SK-N-SH (cell line): ENCODE results near the gene PLEKHG5. TPM values are rescaled to one million over a fixed set of nuclear protein-coding genes. Genes with fewer than 3 reads are reported as not detected.

Experiments
- CTCF ChIA-PET: fragments of 300-600, 350-600 bp; formaldehyde crosslinking; extraction: SDS; loops from one replicate; lab custom pipeline; 2021; lab: Yijun Ruan, JAX
- POLR2A ChIA-PET: fragments of 350-600 bp; sonication (Branson Sonifier 250); formaldehyde crosslinking; extraction: SDS; loops from one replicate; lab custom pipeline; 2020; ENCODE audit warnings: antibody characterized with exemption, inconsistent platforms; lab: Yijun Ruan, JAX
- DNase-seq: peaks from one replicate; pipeline ENCODE4 v3.0.0; 2012
- H2AFZ ChIP-seq: fragments of 200-600 bp; sonication (generic); 2 replicates; pipeline ENCODE4 v1.8.1; 2016; ENCODE audit warnings: antibody characterized with exemption, mild to moderate bottlenecking, low read depth
- H3F3A ChIP-seq: fragments of 200-600 bp; sonication (generic); replicated peaks from 2 replicates; pipeline ENCODE3; 2016; ENCODE audit warnings: antibody characterized with exemption, mild to moderate bottlenecking; ENCODE audit not compliant: insufficient read depth
- H3K27ac ChIP-seq, 2 experiments: fragments of 200-500 bp in 1 of 2; fragments of 200-600 bp in 1 of 2; sonication (Bioruptor generic) in 1 of 2; sonication (generic), shearing (Covaris generic) in 1 of 2; 2 replicates each; pipeline versions ENCODE4 v1.5.1 to v1.6.1; 2014 to 2016; ENCODE audit warnings: low read depth in 2 of 2, inconsistent platforms in 1 of 2, low read length in 1 of 2, mild to moderate bottlenecking in 1 of 2, mixed read lengths in 1 of 2
- H3K27me3 ChIP-seq: fragments of 200-600 bp; sonication (generic), shearing (Covaris generic); 2 replicates; pipeline ENCODE4 v1.6.1; 2016; ENCODE audit warnings: mixed run types; ENCODE audit not compliant: insufficient read depth
- H3K36me3 ChIP-seq, 2 experiments: fragments of 200-500 bp in 1 of 2; fragments of 200-600 bp in 1 of 2; sonication (Bioruptor generic) in 1 of 2; sonication (generic) in 1 of 2; replicated peaks in 1 of 2; 2 replicates each; pipeline versions ENCODE3 to v1.5.1; 2014 to 2016; ENCODE audit warnings: low read length in 1 of 2, mild to moderate bottlenecking in 1 of 2; ENCODE audit not compliant: insufficient read depth in 2 of 2, control insufficient read depth in 1 of 2
- H3K4me1 ChIP-seq, 2 experiments: fragments of 200-500 bp in 1 of 2; fragments of 200-600 bp in 1 of 2; sonication (Bioruptor generic) in 1 of 2; sonication (generic), shearing (Covaris generic) in 1 of 2; 2 replicates each; pipeline versions ENCODE4 v1.5.1 to v1.6.1; 2014 to 2016; ENCODE audit warnings: low read depth in 1 of 2, low read length in 1 of 2, mixed run types in 1 of 2; ENCODE audit not compliant: insufficient read depth in 2 of 2, control insufficient read depth in 1 of 2
- H3K4me2 ChIP-seq: fragments of 200-600 bp; sonication (generic), shearing (Covaris generic); 2 replicates; pipeline ENCODE4 v1.6.1; 2017; ENCODE audit warnings: mixed run types
- H3K4me3 ChIP-seq, 2 experiments: fragments of 200-500 bp in 1 of 2; fragments of 200-600 bp in 1 of 2; sonication (Bioruptor generic) in 1 of 2; sonication (generic), shearing (Covaris generic) in 1 of 2; 2 replicates each; pipeline versions ENCODE4 v1.5.1 to v1.8.1; 2014 to 2016; ENCODE audit warnings: low read depth in 2 of 2, inconsistent platforms in 1 of 2, low read length in 1 of 2, mild to moderate bottlenecking in 1 of 2, mixed read lengths in 1 of 2, moderate library complexity in 1 of 2
- H3K79me2 ChIP-seq: fragments of 200-600 bp; sonication (generic); 2 replicates; pipeline ENCODE4 v1.8.1; 2017; ENCODE audit warnings: mild to moderate bottlenecking; ENCODE audit not compliant: insufficient read depth
- H3K9ac ChIP-seq: fragments of 200-600 bp; sonication (generic); 2 replicates; pipeline ENCODE4 v1.6.1; 2017; ENCODE audit warnings: mixed run types
- H3K9me2 ChIP-seq: fragments of 200-600 bp; sonication (generic); 2 replicates; pipeline ENCODE4 v1.6.1; 2017; ENCODE audit warnings: mixed run types
- H3K9me3 ChIP-seq: fragments of 200-600 bp; sonication (generic); 2 replicates; pipeline ENCODE4 v1.6.1; 2017; ENCODE audit warnings: mixed run types, mild to moderate bottlenecking, moderate library complexity
- H4K20me1 ChIP-seq: fragments of 200-600 bp; sonication (generic); 2 replicates; pipeline ENCODE4 v1.6.1; 2017; ENCODE audit warnings: mild to moderate bottlenecking, mixed run types; ENCODE audit not compliant: insufficient read depth
- CHD2 ChIP-seq: fragments of 150-350 bp; IDR thresholded peaks from 2 replicates; pipeline ENCODE4 v1.6.1; 2018; ENCODE audit warnings: low read length; ENCODE audit not compliant: partially characterized antibody
- FOXJ3 ChIP-seq: sonication (generic); formaldehyde crosslinking; IDR thresholded peaks from 2 replicates; pipeline ENCODE4 v1.5.1; 2020; ENCODE audit warnings: mild to moderate bottlenecking, missing genetic modification reagents
- FOXM1 ChIP-seq: IDR thresholded peaks from 2 replicates; pipeline ENCODE4 v1.4.0; 2012; ENCODE audit warnings: low read depth, mild to moderate bottlenecking
- GABPA ChIP-seq: IDR thresholded peaks from 2 replicates; pipeline ENCODE4 v1.4.0; 2012; ENCODE audit warnings: low read depth, mild to moderate bottlenecking
- IRF3 ChIP-seq: fragments of 150-350 bp; IDR thresholded peaks from 2 replicates; pipeline ENCODE4 v1.6.1; 2016; ENCODE audit warnings: mild to moderate bottlenecking, low read depth, low read length
- NFIC ChIP-seq: IDR thresholded peaks from 2 replicates; pipeline ENCODE4 v1.4.0; 2012; ENCODE audit warnings: borderline replicate concordance
- NRF1 ChIP-seq: IDR thresholded peaks from 2 replicates; pipeline ENCODE4 v1.6.1; 2012; ENCODE audit warnings: low read depth, mild to moderate bottlenecking, low read length
- RAD21 ChIP-seq: IDR thresholded peaks from 2 replicates; pipeline ENCODE4 v1.6.1; 2012; ENCODE audit warnings: mild to moderate bottlenecking, low read length
- RFX5 ChIP-seq: IDR thresholded peaks from 2 replicates; pipeline ENCODE4 v1.6.1; 2012; ENCODE audit warnings: mild to moderate bottlenecking, improper control_type of control experiment, low read length
- SMC3 ChIP-seq: IDR thresholded peaks from 2 replicates; pipeline ENCODE4 v1.6.1; 2012; ENCODE audit warnings: low read depth, low read length, improper control_type of control experiment
- TCF12 ChIP-seq: IDR thresholded peaks from 2 replicates; pipeline ENCODE4 v1.4.0; 2012
- USF1 ChIP-seq: IDR thresholded peaks from 2 replicates; pipeline ENCODE4 v1.4.0; 2012; ENCODE audit warnings: low read depth, borderline replicate concordance
- USF2 ChIP-seq: fragments of 150-350 bp; IDR thresholded peaks from 2 replicates; pipeline ENCODE4 v1.6.1; 2017; ENCODE audit warnings: antibody characterized with exemption, low read length, low read depth, borderline replicate concordance
- YY1 ChIP-seq: IDR thresholded peaks from 2 replicates; pipeline ENCODE4 v1.4.0; 2012; ENCODE audit warnings: low read depth, mild to moderate bottlenecking
- WGBS: methylation state at CpG from one replicate; pipeline ENCODE4 v1.1.6; 2017; ENCODE audit warnings: low lambda C conversion rate; 5-methylcytosine and 5-hydroxymethylcytosine counted together
- polyA plus RNA-seq, 3 experiments: library from polyadenylated mRNA; depleted of rRNA; stranded (reverse); fragments of >200 nt; gene quantifications; 2 replicates each; pipeline ENCODE4 v1.2.3, GENCODE V29; 2012

Gene PLEKHG5
- polyA plus RNA-seq, 1 of the 3 experiments (the other 2 are of a cell fraction) = 14.9 TPM

- H3K9ac ChIP-seq = no peak overlapping the region
- H3K9me2 ChIP-seq = no peaks in the 10 kb centered on the region
- H2AFZ ChIP-seq = no peak overlapping the region
- H3K4me2 ChIP-seq = no peak overlapping the region
- ChIA-PET CTCF (interaction anchor here (1.0 to 23.4 kb wide), 5 partner anchors 25 to 83 kb away, joined by 3 to 439 read pairs (median 5); partner anchors contain the start of genes NOL9, PLEKHG5 and TAS1R1), POLR2A (no interaction called here)
- peaks cover 25 to 52% of the 10 kb centered on the region in 2 experiments for H3K36me3 ChIP-seq
- H3K4me1 ChIP-seq = no peaks in the 10 kb centered on the region
- no peak overlapping the region for H3K4me3 ChIP-seq
- peaks cover 10% of the 10 kb centered on the region for H3F3A ChIP-seq
- DNase-seq = no peak
- no peak overlapping the region for H3K27ac ChIP-seq
- TF ChIP-seq NFIC (no peak), CHD2 (no peak), RFX5 (no peak)
- no peaks in the 10 kb centered on the region for H4K20me1 ChIP-seq
- H3K9me3 ChIP-seq = no peaks in the 10 kb centered on the region
- no peaks in the 10 kb centered on the region for H3K79me2 ChIP-seq
- no peaks in the 10 kb centered on the region for H3K27me3 ChIP-seq
- 97% methylated on average over 7 of the region's 7 CpGs for WGBS
These were observed 37.0 kb upstream of the PLEKHG5 start for GRCh38 chr1:6528492-6528891.

- Histone ChIP-seq H3K9ac (no peak overlapping the region), H2AFZ (no peak overlapping the region), H3K79me2 (no peaks in the 10 kb centered on the region), H3K4me1 (peaks cover 0 to 4% of the 10 kb centered on the region in 2 experiments; a peak in 1 of 4 replicates), H4K20me1 (no peaks in the 10 kb centered on the region), H3K4me3 (no peak overlapping the region), H3K36me3 (peaks cover 6 to 31% of the 10 kb centered on the region in 2 experiments), H3K9me2 (no peaks in the 10 kb centered on the region), H3K4me2 (no peak overlapping the region), H3K27me3 (no peaks in the 10 kb centered on the region), H3F3A (peaks cover 15% of the 10 kb centered on the region), H3K9me3 (no peaks in the 10 kb centered on the region), H3K27ac (no peak overlapping the region)
- no peak for TF ChIP-seq USF1
- TF ChIP-seq CHD2 = no peak
- no peak for TF ChIP-seq TCF12
- TF ChIP-seq FOXJ3 = no peak
- no peak for TF ChIP-seq USF2
- TF ChIP-seq RAD21 = no peak
- no peak for TF ChIP-seq YY1
- TF ChIP-seq RFX5 = no peak
- TF ChIP-seq IRF3 = no peak
- TF ChIP-seq GABPA = no peak
- no peak for TF ChIP-seq NRF1
- TF ChIP-seq SMC3 = no peak
- no peak for TF ChIP-seq FOXM1
- POLR2A ChIA-PET = no interaction called here
- 77% methylated on average over 8 of the region's 11 CpGs for WGBS
- CTCF ChIA-PET = interaction anchor here (1.4 to 23.4 kb wide), 4 partner anchors 19 to 41 kb away, joined by 3 to 439 read pairs (median 12); partner anchors contain the start of genes NOL9, PLEKHG5 and TAS1R1
- DNase-seq = no peak
These were observed 34.8 kb upstream of the PLEKHG5 start for GRCh38 chr1:6526316-6526715.
